ENCODE data around the gene C19orf38.
"Not testable (repeated sequence)": the region's sequence is repeated elsewhere in the genome, so short reads cannot be mapped to it uniquely, and the experiment has no call there.

The C19orf38 gene

DNA sequence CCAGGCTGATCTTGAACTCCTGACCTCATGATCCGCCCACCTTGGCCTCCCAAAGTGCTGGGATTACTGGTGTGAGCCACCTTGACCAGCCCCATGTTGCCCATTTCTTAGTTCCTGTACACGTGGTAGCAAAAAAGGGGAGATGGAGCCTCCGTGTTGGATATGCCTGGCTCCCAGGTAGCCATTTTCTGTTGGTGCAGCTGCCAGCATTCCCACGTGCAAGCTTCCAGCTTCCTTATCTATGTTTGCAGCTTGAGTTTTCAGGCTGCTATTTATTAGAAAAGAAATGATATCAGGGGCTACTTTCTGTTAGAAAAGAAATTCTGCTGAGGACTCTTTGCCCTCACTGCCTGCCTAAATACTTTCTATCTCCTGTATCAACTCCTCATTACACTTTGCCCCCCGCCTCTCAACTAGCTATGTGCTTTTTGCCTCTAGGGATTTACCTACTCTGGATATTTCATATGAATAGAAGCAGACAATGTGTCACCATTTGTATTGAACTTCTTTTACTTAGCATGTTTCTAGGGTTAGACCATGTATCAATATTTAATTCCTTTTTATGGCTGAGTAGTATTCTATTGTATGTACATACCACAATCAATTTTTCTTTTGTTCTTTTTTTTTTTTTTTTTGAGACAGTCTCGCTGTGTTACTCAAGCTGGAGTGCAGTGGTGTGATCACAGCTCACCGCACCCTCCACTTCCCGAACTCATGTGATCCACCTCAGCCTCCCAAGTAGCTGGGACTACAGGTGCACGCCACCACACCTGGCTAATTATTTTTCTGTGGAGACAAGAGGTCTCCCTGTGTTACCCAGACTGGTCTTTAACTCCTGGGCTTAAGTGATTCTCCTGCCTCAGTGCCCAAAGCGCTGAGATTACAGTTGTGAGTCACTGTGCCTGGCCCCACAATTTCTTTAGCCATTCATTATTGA is 8.8 kb upstream of the C19orf38 start:
- no peak overlapping the region for H3K4me3 ChIP-seq (ENCODE audit: low read depth, low read length)
- DNase-seq (ENCODE audit: low read depth) = no peak

DNA sequence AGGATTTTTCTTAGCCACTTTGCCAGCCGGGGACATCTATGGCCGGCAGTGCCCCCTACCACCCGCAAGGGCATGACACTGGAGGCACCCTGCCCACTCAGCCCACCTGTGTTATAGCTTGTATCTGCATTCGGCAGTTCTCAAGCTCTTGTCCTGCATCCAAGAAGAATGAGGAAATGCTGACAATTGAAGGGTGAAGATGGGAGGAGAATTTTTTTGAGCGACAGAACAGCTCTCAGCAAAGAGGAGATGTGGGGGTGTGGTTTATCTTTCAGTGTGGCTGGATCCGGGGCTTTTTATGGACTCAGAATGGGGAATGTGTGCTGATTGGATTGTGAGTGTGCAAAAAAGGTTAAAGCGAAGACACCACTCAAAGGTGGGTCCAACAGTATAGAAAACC is 5.4 kb upstream of the C19orf38 start:
- no peak for DNase-seq (ENCODE audit: low read depth)
- H3K4me3 ChIP-seq (ENCODE audit: low read depth, low read length) = no peak overlapping the region

DNA sequence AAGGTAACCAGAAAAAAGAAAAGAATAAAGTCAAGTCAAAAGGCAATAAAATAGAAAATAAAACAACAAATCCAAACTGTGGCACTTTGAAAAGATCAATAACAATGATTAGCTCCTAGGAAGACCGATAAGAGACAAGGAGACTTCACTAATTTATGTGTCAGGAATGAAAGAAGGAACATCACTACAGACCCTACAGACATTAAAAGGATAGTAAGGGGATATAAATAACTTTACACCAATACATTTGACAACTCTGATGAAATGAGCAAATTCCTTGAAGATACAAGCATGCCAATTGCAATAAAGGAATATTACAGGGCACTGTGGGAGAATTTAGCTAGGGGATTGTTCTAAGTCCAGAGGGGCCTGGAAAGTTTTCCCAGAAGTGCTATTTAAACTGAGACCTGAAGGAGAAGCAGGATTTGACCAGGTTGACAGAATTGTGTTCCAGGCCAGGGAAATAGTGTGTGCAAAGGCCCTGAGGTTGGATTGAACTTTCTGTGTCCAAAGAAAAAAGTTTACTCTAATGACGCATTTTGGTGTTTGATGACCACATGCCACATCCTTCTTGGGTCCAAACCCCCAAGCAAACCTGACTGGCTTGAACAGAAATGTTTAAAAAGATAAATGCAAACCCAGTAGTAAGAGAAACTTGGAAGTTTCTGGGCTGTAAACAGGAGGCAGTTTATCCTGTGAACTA is 1.6 kb upstream of the C19orf38 start:
- DNase-seq (ENCODE audit: low read depth) = no peak
- no peak overlapping the region for H3K4me3 ChIP-seq (ENCODE audit: low read depth, low read length)

DNA sequence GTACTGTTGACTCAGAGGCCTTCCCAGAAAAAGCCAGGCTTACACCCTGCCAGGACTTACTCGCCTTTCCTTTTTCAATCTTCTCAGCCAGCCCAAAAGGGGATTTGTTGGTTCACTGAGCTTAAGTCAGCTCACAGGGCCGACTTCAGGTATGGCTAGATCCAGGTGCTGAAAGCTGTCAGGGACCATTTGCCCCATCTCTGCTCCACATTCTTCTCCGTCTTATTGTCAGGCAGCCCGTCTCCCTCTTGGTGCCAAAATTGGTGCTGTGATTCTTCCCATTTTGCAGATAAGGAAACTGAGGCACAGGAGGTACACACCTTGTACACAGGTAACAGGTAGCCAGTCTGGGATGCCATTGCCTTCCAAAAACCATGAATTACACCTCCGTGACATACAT is 2.4 kb downstream of the C19orf38 start:
- no peak overlapping the region for H3K4me3 ChIP-seq (ENCODE audit: low read depth, low read length)
- no peak for DNase-seq (ENCODE audit: low read depth)

DNA sequence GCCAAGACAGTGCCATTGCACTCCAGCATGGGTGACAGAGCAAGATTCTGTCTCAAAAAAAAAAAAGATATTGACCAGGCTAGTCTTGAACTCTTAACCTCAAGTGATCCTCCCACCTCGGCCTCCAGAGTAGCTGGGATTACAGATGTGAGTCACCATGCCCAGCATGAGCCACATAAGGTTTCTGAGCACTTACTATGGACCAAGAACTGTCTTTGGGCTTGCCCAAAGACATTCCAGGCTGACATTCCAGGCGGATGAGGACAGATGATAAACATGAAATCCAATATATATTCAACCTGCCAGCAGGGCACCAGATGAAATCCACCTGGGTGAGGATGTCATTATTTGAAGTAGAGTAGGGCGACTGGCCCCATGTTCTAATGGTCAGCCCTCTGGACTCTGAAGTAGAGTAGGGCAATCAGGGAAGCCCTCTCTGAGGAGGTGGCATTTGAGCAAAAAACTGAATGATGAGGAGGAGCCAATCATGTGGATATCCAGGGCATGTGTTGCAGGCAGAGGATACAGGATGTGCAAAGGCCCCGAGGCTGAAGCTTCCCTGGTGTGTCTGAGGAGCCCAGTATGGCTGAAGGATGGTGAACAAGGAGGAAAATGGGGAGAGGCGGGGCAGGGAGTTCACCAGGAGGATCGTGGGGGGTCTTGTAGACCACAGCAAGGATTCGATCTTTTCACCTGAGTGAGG is 4.0 kb downstream of the C19orf38 start:
- no peak for DNase-seq (ENCODE audit: low read depth)
- no peak overlapping the region for H3K4me3 ChIP-seq (ENCODE audit: low read depth, low read length)

DNA sequence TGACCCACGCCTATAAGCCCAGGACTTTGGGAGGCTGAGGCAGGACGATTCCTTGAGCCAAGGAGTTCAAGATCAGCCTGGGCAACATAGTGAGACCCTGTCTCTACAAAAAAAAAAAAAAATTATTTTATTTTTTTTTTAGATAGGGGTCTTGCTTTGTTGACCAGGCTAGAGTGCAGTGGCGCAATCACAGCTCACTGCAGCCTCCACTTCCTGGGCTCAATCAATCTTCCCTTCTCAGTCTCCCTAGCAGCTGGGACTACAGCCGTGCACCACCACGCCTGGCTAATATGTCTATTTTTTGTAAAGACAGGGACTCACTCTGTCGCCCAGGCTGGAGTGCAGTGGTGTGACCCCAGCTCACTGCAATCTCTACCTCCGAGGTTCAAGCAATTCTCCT is 4.7 kb downstream of the C19orf38 start:
- DNase-seq (ENCODE audit: low read depth) = no peak

DNA sequence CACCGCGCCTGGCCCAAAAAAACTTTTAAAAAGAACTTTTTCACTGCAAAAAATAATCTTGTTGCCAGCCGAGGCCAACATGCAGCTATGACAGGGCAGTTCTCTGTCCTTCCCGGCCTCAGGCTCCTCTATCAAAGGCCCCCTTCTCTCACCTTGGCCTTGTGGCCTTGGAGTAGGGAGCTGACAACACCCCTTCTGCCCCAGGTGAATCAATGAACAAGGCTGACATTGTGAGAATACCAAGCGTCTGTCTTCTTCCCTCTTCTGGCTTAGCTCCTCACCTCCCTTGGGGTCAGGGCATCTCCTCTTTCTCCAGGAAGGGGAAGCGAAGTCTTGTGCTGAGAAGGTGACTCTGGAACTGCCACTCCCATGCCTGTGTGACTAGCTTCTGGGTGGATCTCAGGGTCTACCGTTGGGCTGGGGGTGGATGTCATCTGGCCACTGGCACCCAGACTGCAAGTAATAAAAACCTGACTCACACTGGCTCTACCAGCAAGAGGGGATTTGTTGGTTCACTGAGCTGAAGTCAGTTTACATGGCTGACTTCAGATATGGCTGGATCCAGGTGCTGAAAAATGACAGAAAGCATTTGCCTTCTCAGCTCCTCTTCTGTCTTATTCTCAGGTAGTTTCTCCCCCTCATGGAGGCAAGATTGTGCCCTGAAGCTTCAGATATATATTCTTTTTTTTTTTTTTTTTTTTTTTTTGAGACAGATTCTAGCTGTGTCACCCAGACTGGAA is 6.3 kb downstream of the C19orf38 start:
- no peak overlapping the region for H3K4me3 ChIP-seq (ENCODE audit: low read depth, low read length)
- DNase-seq (ENCODE audit: low read depth) = no peak

More for the DNA sequence above, 4.7 kb downstream of the C19orf38 start:
- no peak overlapping the region for H3K4me3 ChIP-seq (ENCODE audit: low read depth, low read length)

DNA sequence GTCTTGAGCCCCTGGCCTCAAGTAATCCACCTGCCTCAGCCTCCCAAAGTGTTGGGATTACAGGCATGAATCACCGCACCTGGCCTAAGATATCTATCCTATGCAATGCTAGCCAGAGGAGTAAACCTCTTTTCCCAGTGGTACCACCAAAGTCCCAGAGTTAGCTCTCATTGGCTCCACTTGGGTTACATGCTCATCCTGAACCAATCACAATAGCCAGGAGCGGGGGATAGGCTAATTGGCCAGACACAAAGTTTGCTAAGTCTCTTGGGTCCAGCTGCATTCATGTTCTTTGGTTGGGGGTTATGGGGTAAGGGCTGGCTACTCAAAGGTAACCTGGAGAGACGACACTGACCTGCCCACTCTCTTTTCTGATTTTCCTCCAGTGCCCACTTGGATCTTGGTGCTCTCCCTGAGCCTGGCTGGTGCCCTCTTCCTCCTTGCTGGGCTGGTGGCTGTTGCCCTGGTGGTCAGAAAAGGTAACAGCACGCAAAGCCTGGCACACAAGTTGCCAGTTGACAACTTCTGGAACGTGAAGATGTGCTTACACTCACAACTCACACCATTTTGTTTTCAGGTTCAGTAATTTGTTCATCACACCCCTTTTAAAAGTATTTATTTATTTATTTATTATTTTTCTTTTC is 7.8 kb downstream of the C19orf38 start:
- no peak overlapping the region for H3K4me3 ChIP-seq (ENCODE audit: low read depth, low read length)
- DNase-seq (ENCODE audit: low read depth) = no peak

DNA sequence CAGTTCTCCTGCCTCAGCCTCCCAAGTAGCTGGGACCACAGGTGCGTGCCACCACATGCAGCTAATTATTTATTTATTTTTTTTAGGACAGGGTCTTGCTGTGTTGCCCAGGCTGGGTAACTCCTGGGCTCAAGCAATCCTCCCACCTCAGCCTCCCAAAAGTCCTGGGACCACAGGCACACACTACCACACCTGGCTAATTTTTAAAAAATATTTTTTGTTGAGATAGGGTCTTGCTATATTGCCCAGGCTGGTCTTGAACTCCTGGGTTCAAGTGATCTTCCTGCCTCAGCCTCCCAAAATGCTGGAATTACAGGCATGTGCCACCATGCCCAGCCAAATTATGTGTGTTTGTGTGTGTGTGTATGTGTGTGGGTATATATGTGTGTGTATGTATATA is 8.7 kb downstream of the C19orf38 start:
- DNase-seq (ENCODE audit: low read depth); H3K4me3 ChIP-seq (ENCODE audit: low read depth, low read length): not testable (repeated sequence)

DNA sequence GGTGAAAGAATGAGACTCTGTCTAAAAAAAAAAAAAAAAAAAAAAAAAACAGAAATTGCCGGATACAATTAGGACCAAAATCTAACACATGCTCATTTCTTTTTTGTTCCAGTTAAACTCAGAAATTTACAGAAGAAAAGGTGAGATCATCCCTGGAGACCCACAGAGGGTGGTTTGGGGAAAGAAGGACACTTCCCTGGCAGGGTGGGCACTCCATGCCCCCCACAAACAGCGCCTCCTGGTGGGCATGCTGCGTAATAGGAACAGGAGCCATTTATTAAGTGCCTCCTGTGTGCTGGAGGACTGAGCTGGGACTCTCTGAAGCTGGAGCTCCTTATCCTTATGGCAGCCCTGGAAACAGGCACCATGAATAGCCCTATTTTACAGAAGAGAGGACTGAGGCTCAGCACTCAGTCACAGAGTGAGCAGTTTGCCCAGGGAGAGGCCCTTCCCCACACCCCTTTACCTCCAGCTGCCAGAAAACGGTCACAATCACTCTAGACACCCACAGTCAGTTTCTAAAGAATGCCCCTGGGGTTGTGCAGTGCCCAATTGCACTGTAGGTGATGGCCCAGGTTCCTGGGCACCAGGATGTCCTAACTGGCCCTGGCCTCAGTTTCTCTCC is 10.1 kb downstream of the C19orf38 start:
- DNase-seq (ENCODE audit: low read depth) = no peak

DNA sequence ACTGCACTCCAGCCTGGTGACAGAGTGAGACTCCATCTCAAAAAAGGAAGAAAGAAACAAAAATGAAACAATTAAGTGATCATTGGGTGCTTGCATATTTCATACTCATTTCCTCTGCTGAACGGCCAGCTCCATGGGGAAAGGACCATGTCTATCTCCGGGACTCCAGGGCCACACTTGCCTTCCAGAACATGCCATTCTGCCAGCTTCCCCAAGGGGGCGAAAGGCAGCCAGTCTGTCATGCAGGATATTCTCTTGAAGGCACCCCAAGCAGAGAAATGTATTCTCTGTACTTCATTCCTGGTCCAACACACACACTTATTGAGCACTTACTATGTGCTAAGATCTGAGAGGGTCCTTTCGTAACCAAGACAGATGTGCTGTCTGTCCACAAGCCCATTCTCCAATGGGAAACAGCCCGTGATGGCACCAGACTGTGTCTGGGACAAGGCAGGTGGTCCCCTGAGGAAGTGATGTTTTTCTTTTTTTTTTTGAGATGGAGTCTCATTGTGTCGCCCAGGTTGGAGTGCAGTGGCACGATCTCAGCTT is 13.0 kb downstream of the C19orf38 start:
- H3K4me3 ChIP-seq (ENCODE audit: low read depth, low read length) = no peak overlapping the region
- DNase-seq (ENCODE audit: low read depth) = no peak

More for the DNA sequence above, 10.1 kb downstream of the C19orf38 start:
- no peak overlapping the region for H3K4me3 ChIP-seq (ENCODE audit: low read depth, low read length)

DNA sequence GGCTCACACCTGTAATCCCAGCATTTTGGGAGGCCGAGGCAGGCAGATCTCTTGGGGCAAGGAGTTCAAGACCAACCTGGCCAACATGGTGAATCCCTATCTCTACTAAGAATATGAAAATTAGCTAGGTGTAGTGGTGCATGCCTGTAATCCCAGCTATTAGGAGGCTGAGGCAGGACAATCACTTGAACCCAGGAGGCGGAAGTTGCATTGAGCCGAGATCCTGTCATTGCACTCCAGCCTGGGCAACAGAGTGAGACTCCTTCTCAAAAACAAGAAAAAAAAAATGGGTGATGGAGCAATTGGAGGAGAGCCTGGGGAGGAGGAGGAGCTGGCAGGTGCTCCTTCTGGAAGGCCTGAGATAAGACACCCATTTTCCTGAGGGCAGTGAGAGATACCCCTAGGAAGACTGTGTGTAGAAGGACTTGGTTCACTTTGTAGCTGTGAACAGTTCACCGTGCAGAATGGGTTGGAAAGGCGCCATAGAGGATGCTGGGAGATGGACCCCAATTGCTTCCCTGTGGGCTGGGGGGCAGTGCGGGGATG is 14.4 kb downstream of the C19orf38 start:
- no peak for DNase-seq (ENCODE audit: low read depth)
- H3K4me3 ChIP-seq (ENCODE audit: low read depth, low read length) = no peak overlapping the region

DNA sequence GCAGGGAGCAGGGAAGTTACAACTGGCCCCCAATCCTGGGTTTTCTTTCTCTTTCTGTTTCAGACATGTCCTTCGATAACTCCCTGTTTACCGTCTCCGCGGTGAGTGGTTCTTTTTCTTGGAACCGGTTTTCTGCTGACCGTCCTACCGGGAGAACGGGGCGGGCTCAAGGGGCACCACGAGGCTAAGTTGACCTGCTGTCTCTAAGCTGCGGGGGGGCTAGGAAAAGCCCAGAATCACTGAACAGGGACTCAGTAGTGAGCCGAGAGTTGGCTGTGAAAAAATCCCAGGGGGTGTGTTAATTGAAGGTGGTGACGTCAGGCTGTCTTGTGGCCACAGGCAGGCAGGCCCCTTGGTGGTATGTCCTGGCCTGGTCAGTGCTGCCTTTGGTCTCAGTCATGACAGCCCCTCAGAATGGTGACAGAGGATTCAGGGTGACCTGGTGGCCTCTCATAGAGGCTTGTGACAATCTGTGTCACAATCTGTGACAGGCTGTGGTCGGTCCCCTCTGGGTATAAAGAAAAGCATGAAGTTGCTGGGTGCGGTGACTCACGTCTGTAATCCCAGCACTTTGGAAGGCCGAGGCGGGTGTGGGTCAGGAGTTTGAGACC is 15.0 kb downstream of the C19orf38 start:
- no peak overlapping the region for H3K4me3 ChIP-seq (ENCODE audit: low read depth, low read length)
- no peak for DNase-seq (ENCODE audit: low read depth)

DNA sequence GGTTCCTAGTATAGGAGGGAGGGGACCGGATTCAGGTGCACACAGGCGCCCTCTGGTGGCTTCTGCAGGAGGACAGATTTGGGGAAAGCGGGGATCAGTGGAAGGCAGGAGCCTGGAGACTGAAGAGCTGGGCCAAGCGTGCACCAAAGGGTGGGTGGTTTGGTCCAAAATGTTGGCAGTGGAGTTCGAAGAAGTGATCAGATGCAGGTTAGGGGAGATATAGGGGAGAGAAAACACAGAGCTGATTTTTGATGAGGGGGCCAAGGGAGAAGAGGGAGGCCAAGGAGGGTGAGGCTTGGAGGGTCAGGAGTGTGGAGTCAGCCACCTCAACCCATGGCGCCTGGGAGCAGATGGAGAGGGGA is 16.3 kb downstream of the C19orf38 start:
- no peak for DNase-seq (ENCODE audit: low read depth)
- H3K4me3 ChIP-seq (ENCODE audit: low read depth, low read length) = no peak overlapping the region

DNA sequence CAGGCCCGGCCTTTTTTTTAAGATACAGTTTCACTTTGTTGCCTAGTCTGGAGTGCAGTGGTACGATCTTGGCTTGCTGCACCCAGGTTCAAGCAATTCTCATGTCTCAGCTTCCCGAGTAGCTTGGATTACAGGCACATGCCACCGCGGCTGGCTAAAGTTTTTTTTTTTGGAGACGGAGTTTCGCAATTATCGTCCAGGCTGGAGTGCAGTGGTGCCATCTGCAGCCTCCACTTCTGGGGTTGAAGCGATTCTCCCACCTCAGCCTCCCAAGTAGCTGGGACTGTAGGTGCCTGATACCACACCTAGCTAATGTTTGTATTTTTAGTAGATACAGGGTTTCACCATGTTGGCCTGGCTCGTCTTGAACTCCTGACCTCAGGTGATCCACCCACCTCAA is 18.3 kb downstream of the C19orf38 start:
- H3K4me3 ChIP-seq (ENCODE audit: low read depth, low read length) = no peak overlapping the region
- no peak for DNase-seq (ENCODE audit: low read depth)

DNA sequence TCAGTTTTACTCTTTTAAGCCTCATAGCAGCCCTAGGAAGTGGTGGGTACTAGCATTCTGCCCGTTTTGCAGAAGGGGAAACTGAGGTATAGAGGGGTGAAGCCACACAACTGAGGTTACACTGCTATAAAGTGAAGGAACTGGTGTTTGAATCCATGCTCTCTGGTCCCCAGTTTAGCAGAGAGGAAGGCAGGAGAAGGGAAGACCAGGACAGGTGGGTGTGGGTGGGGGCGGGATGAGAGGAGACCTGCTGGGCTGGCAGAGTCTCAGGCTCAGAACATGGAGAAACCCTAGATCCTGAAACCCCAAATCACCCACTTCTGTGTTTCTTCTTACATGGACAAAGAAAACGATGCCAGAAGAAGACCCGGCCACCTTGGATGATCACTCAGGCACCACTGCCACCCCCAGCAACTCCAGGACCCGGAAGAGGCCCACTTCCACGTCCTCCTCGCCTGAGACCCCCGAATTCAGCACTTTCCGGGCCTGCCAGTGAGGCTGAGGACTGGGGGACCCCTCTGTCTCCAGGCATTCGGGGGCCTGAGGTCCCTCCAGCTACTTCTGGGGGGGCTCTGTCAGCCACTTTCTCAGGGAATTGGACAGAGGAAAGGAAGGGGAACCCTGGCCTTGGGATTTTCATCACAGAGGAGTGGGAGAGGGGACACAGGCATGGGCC is 20.8 kb downstream of the C19orf38 start:
- no peak for DNase-seq (ENCODE audit: low read depth)
- H3K4me3 ChIP-seq (ENCODE audit: low read depth, low read length) = no peak overlapping the region

DNA sequence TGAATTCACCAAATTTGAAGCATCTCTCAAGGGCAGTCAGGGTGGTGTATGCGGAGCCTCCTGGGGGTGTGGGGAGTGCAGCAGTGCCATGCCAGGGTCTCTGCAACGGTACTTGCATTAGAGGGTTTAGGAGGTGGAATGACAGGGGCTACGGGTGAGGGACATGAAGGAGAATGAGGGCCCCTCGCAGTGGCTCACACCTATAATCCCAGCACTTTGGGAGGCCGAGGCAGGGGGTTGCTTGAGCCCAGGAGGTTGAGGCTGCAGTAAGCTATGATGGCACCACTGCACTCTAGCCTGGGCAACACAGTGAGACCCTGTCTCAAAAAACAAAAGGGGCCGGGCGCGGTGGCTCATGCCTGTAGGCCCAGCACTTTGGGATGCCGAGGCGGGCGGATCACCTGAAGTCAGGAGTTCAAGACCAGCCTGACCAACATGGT is 21.7 kb downstream of the C19orf38 start:
- DNase-seq (ENCODE audit: low read depth); H3K4me3 ChIP-seq (ENCODE audit: low read depth, low read length): not testable (repeated sequence)

All from skeletal muscle cell (primary cell).